ENCODE results near the gene IPO11. TPM values are rescaled to one million over a fixed set of nuclear protein-coding genes. Genes with fewer than 3 reads are reported as not detected.

Gene IPO11
- total RNA-seq, 1 experiment from 2014 or later, result 24.7 TPM

GRCh38 chr5:62569470-62569869 lies 156.9 kb downstream of the IPO11 start:
- no peak for DNase-seq (ENCODE audit: low spot score)

GRCh38 chr5:62572918-62573514 lies 160.5 kb downstream of the IPO11 start:
- no peak for DNase-seq (ENCODE audit: low spot score)

GRCh38 chr5:62574599-62574998 lies 162.0 kb downstream of the IPO11 start:
- no peak for DNase-seq (ENCODE audit: low spot score)

- no peak for DNase-seq (ENCODE audit: low spot score)
Measured at GRCh38 chr5:62575066-62575465, 162.5 kb downstream of the IPO11 start.

- no peak for DNase-seq (ENCODE audit: low spot score)
Measured at GRCh38 chr5:62575489-62575888, 162.9 kb downstream of the IPO11 start.

GRCh38 chr5:62576570-62577170 lies 164.1 kb downstream of the IPO11 start:
- DNase-seq (ENCODE audit: low spot score), result no peak

GRCh38 chr5:62577488-62577887 lies 164.9 kb downstream of the IPO11 start:
- DNase-seq (ENCODE audit: low spot score), result no peak

- no peak for DNase-seq (ENCODE audit: low spot score)
Measured at GRCh38 chr5:62578540-62578939, 166.0 kb downstream of the IPO11 start, which contains the start of gene LRRC70. Gene LRRC70, plus strand, starts transcription at chr5:62578819. Its CDS starts 620 bp downstream, at chr5:62579439.

- DNase-seq (ENCODE audit: low spot score), result no peak
Measured at GRCh38 chr5:62579761-62580160, 167.2 kb downstream of the IPO11 start.

GRCh38 chr5:62581836-62582597 lies 169.5 kb downstream of the IPO11 start:
- DNase-seq (ENCODE audit: low spot score), result no peak

- no peak for DNase-seq (ENCODE audit: low spot score)
Measured at GRCh38 chr5:62584391-62584790, 171.8 kb downstream of the IPO11 start.

- no peak for DNase-seq (ENCODE audit: low spot score)
Measured at GRCh38 chr5:62585306-62585705, 172.7 kb downstream of the IPO11 start.

GRCh38 chr5:62585751-62586150 lies 173.2 kb downstream of the IPO11 start:
- DNase-seq (ENCODE audit: low spot score), result no peak

- no peak for DNase-seq (ENCODE audit: low spot score)
Measured at GRCh38 chr5:62587737-62588136, 175.2 kb downstream of the IPO11 start.

GRCh38 chr5:62588668-62589067 lies 176.1 kb downstream of the IPO11 start:
- DNase-seq (ENCODE audit: low spot score), result no peak

- DNase-seq (ENCODE audit: low spot score), result no peak
Measured at GRCh38 chr5:62589504-62589903, 176.9 kb downstream of the IPO11 start.

- no peak for DNase-seq (ENCODE audit: low spot score)
Measured at GRCh38 chr5:62590387-62590786, 177.8 kb downstream of the IPO11 start.

- DNase-seq (ENCODE audit: low spot score), result no peak
Measured at GRCh38 chr5:62592558-62592957, 180.0 kb downstream of the IPO11 start.

GRCh38 chr5:62593331-62593730 lies 180.8 kb downstream of the IPO11 start:
- DNase-seq (ENCODE audit: low spot score), result no peak

- DNase-seq (ENCODE audit: low spot score), result no peak
Measured at GRCh38 chr5:62594364-62594984, 181.9 kb downstream of the IPO11 start.

- no peak for DNase-seq (ENCODE audit: low spot score)
Measured at GRCh38 chr5:62596096-62596495, 183.5 kb downstream of the IPO11 start.

GRCh38 chr5:62596691-62597090 lies 184.1 kb downstream of the IPO11 start:
- no peak for DNase-seq (ENCODE audit: low spot score)

GRCh38 chr5:62597314-62597713 lies 184.8 kb downstream of the IPO11 start:
- DNase-seq (ENCODE audit: low spot score), result no peak
